Ishikawa (cell line): ENCODE measurements around the gene RNF114.
A peak's percentile ranks its signal among the peaks of the same experiment; 100 is the strongest.

Experiments
- CEBPB ChIP-seq: IDR thresholded peaks from 2 replicates; pipeline ENCODE4 v1.6.1; 2012
- CREB1 ChIP-seq: IDR thresholded peaks from 2 replicates; pipeline ENCODE4 v1.6.1; 2012; ENCODE audit warnings: low read depth
- EGR1 ChIP-seq: IDR thresholded peaks from 2 replicates; pipeline ENCODE4 v1.6.1; 2012
- EP300 ChIP-seq: IDR thresholded peaks from 2 replicates; pipeline ENCODE4 v1.6.1; 2012; ENCODE audit warnings: borderline replicate concordance
- FOXM1 ChIP-seq: IDR thresholded peaks from 2 replicates; pipeline ENCODE4 v1.6.1; 2012; ENCODE audit warnings: low read depth, borderline replicate concordance
- MAX ChIP-seq: IDR thresholded peaks from 2 replicates; pipeline ENCODE4 v1.6.1; 2012
- NFIC ChIP-seq: IDR thresholded peaks from 2 replicates; pipeline ENCODE4 v1.6.1; 2012
- RAD21 ChIP-seq: IDR thresholded peaks from 2 replicates; pipeline ENCODE4 v1.6.1; 2012; ENCODE audit warnings: low read depth
- REST ChIP-seq: IDR thresholded peaks from 2 replicates; pipeline ENCODE4 v1.6.1; 2012; ENCODE audit warnings: low read depth, mild to moderate bottlenecking
- TAF1 ChIP-seq: IDR thresholded peaks from 2 replicates; pipeline ENCODE4 v1.6.1; 2012; ENCODE audit warnings: low read depth, mild to moderate bottlenecking
- TCF12 ChIP-seq: IDR thresholded peaks from 2 replicates; pipeline ENCODE4 v1.6.1; 2012; ENCODE audit warnings: low read depth
- TEAD4 ChIP-seq: IDR thresholded peaks from 2 replicates; pipeline ENCODE4 v1.6.1; 2012
- USF1 ChIP-seq: IDR thresholded peaks from 2 replicates; pipeline ENCODE4 v1.6.1; 2012
- YY1 ChIP-seq: IDR thresholded peaks from 2 replicates; pipeline ENCODE4 v1.6.1; 2012; ENCODE audit warnings: low read depth
- ZBTB7A ChIP-seq: IDR thresholded peaks from 2 replicates; pipeline ENCODE4 v1.6.1; 2012; ENCODE audit warnings: low read depth

The RNF114 gene

GRCh38 chr20:49936153-49937026, at the start of gene RNF114:
Gene RNF114, plus strand, starts transcription at chr20:49936397. Its CDS starts 16 bp downstream, at chr20:49936413.
- peak; percentile 97 for TF ChIP-seq YY1
- no peak for TF ChIP-seq REST
- 0 out of 2 replicates have a peak, but pooled peaks have one; percentile 7 for TF ChIP-seq FOXM1
- TF ChIP-seq ZBTB7A: no peak
- TF ChIP-seq NFIC: no peak
- TF ChIP-seq TAF1: peak; percentile 88
- TF ChIP-seq CREB1: peak; percentile 63
- no peak for TF ChIP-seq RAD21
- no peak; the same call in 1 of the 2 replicates for TF ChIP-seq TCF12
- no peak; the same call in 1 of the 2 replicates for TF ChIP-seq EP300
- peak; percentile 61 for TF ChIP-seq CEBPB
- peak; percentile 56; the same call in 1 of the 2 replicates for TF ChIP-seq USF1
- peak; percentile 40; the same call in 1 of the 2 replicates for TF ChIP-seq MAX
- TF ChIP-seq EGR1: peak; percentile 75

- no peak for TF ChIP-seq FOXM1
- no peak for TF ChIP-seq REST
- TF ChIP-seq CEBPB: no peak
- TF ChIP-seq EP300: no peak
- no peak for TF ChIP-seq MAX
- no peak for TF ChIP-seq YY1
- no peak for TF ChIP-seq TEAD4
- TF ChIP-seq NFIC: no peak
- TF ChIP-seq ZBTB7A: no peak
- no peak for TF ChIP-seq CREB1
- TF ChIP-seq TCF12: no peak
- no peak for TF ChIP-seq TAF1
- TF ChIP-seq RAD21: no peak
- no peak for TF ChIP-seq USF1
- no peak for TF ChIP-seq EGR1
Measured at GRCh38 chr20:49886571-49887213, 49.5 kb upstream of the RNF114 start.

GRCh38 chr20:49887251-49888211, 48.7 kb upstream of the RNF114 start:
- TF ChIP-seq USF1 (no peak), REST (no peak), EP300 (no peak), TCF12 (no peak), ZBTB7A (no peak), MAX (no peak), FOXM1 (no peak), NFIC (no peak), RAD21 (no peak), EGR1 (no peak), TEAD4 (no peak), CREB1 (no peak), YY1 (no peak), TAF1 (no peak), CEBPB (no peak)
